ENCODE results near the gene CAPN5.

The CAPN5 gene

DNA sequence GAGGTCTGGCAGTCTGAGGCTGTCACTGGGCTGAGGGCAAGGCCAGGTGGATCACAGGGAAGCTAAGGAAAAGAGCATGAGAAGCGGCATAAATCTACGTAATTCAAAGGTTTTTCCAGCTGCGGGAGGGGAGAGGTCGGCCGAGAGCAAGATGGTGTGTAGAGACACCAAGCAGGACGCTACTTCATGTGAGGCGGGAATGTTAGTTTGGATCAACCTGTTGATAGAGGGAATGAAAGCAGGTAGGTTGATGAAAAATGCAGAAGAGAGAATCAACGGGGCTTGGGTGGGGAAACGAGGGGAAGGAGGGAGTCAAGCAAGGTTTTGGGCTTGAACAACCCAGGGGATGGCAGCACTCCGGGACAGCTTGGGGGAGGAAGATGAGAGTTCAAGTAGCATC lies 29.7 kb upstream of the CAPN5 start:
- no peak for TF ChIP-seq CTCF (conservative IDR thresholded peaks at IDR 0.05; ENCODE audit: low read depth, low read length)
- H3K4me3 ChIP-seq (ENCODE audit: low read length), result no peak overlapping the region
- no peak for DNase-seq (ENCODE audit: low read depth)

DNA sequence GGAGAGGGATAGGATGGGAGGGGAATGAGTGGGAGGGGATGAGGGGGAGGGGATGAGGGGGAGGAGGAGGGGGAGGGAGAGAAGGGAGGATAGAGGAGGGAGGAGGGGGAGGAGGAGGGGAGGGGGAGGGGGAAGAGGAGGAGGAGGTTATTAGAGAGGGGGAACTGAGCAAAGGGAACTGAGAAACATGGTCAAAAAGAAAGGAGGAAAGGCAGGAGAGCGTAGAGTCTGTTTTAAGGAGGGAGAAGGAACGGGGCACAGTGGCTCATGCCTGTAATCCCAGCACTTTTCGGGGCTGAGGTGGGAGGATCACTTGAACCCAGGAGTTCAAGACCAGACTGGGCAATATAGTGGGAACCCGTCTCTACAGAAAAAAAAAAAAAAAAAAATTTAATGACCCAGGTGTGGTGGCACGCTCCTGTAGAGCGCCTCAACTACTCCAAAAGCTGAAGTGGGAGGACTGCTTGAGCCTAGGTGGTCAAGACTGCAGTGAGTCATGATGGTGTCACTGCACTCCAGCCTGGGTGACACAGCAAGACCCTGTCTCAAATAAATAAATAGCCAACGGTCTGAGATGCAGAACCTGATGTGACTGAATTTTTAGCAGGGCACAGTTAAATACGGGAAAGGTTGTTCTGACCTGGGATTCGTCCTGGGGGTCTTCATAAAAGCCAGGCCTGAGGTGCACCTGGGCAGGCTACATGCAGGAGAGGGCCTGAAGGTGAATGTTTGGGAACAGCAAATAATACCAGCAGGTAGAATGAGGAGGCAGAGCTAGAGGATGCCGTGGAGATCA lies 28.5 kb upstream of the CAPN5 start:
- TF ChIP-seq CTCF (conservative IDR thresholded peaks at IDR 0.05; ENCODE audit: low read depth, low read length), result no peak
- H3K4me3 ChIP-seq (ENCODE audit: low read length), result no peak overlapping the region
- DNase-seq (ENCODE audit: low read depth), result no peak

GRCh38 chr11:77038825-77039326 lies 27.9 kb upstream of the CAPN5 start:
- no peak for TF ChIP-seq CTCF (conservative IDR thresholded peaks at IDR 0.05; ENCODE audit: low read depth, low read length)
- no peak for DNase-seq (ENCODE audit: low read depth)

GRCh38 chr11:77039491-77040400 lies 27.0 kb upstream of the CAPN5 start:
- no peak for DNase-seq (ENCODE audit: low read depth)
- TF ChIP-seq CTCF (conservative IDR thresholded peaks at IDR 0.05; ENCODE audit: low read depth, low read length), result peak; percentile 73
- H3K4me3 ChIP-seq (ENCODE audit: low read length), result peak overlapping the region; percentile 15

More at GRCh38 chr11:77038825-77039326, 27.9 kb upstream of the CAPN5 start:
- no peak overlapping the region for H3K4me3 ChIP-seq (ENCODE audit: low read length)

DNA sequence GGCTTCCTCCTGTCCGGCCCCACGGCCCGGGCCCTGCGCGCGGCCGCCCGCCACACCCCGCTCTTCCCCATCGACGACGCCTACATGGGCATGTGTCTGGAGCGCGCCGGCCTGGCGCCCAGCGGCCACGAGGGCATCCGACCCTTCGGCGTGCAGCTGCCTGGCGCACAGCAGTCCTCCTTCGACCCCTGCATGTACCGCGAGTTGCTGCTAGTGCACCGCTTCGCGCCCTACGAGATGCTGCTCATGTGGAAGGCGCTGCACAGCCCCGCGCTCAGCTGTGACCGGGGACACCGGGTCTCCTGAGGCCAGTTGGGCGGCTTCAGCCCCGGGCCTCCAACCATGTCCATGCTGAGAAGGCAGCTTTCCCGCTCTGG lies 26.4 kb upstream of the CAPN5 start:
- TF ChIP-seq CTCF (conservative IDR thresholded peaks at IDR 0.05; ENCODE audit: low read depth, low read length), result no peak
- DNase-seq (ENCODE audit: low read depth), result no peak
- H3K4me3 ChIP-seq (ENCODE audit: low read length), result no peak overlapping the region

GRCh38 chr11:77040889-77041288 lies 25.9 kb upstream of the CAPN5 start:
- no peak for DNase-seq (ENCODE audit: low read depth)
- no peak for TF ChIP-seq CTCF (conservative IDR thresholded peaks at IDR 0.05; ENCODE audit: low read depth, low read length)
- H3K4me3 ChIP-seq (ENCODE audit: low read length), result no peak overlapping the region
